Smooth muscle cell (in vitro differentiated cells): ENCODE results near the gene MYO16. TPM values are rescaled to one million over a fixed set of nuclear protein-coding genes. Genes with fewer than 3 reads are reported as not detected.

Experiments
- DNase-seq: peaks from one replicate; lab custom pipeline; 2025; ENCODE audit not compliant: unreplicated experiment; lab: John Stamatoyannopoulos, UW
- H2AFZ ChIP-seq: fragments of 200-600 bp; sonication (generic); 2 replicates; pipeline ENCODE4 v1.6.0; 2016; ENCODE audit warnings: antibody characterized with exemption, low read depth, mild to moderate bottlenecking
- H3F3A ChIP-seq: fragments of 200-600 bp; sonication (generic); 2 replicates; pipeline ENCODE4 v1.6.0; 2017; ENCODE audit warnings: antibody characterized with exemption, low read depth
- H3K27ac ChIP-seq: fragments of 200-600 bp; sonication (generic); 2 replicates; pipeline ENCODE4 v1.5.1; 2016; ENCODE audit warnings: low read depth, mild to moderate bottlenecking
- H3K27me3 ChIP-seq: fragments of 200-600 bp; sonication (generic); 2 replicates; pipeline ENCODE4 v1.6.1; 2016; ENCODE audit warnings: low read depth, mild to moderate bottlenecking
- H3K36me3 ChIP-seq: fragments of 200-600 bp; sonication (generic); 2 replicates; pipeline ENCODE4 v1.5.1; 2016; ENCODE audit warnings: low read depth
- H3K4me1 ChIP-seq: fragments of 200-600 bp; sonication (generic); 2 replicates; pipeline ENCODE4 v1.5.1; 2016; ENCODE audit warnings: low read depth
- H3K4me2 ChIP-seq: fragments of 200-600 bp; sonication (generic); 2 replicates; pipeline ENCODE4 v1.6.0; 2016; ENCODE audit warnings: mild to moderate bottlenecking
- H3K4me3 ChIP-seq: fragments of 200-600 bp; sonication (generic); 2 replicates; pipeline ENCODE4 v1.5.1; 2016; ENCODE audit warnings: mild to moderate bottlenecking
- H3K79me2 ChIP-seq: fragments of 200-600 bp; sonication (generic); 2 replicates; pipeline ENCODE4 v1.6.0; 2016; ENCODE audit warnings: low read depth, mild to moderate bottlenecking
- H3K9ac ChIP-seq: fragments of 200-600 bp; sonication (generic); 2 replicates; pipeline ENCODE4 v1.6.0; 2016; ENCODE audit warnings: low read depth
- H3K9me3 ChIP-seq: fragments of 200-600 bp; sonication (generic); replicated peaks from 2 replicates; pipeline ENCODE4 v1.5.1; 2016; ENCODE audit warnings: low read depth
- H4K20me1 ChIP-seq: fragments of 200-600 bp; sonication (generic); 2 replicates; pipeline ENCODE4 v1.6.0; 2016; ENCODE audit warnings: low read depth
- CTCF ChIP-seq: fragments of 200-600 bp; sonication (generic); IDR thresholded peaks from 2 replicates; pipeline ENCODE4 v1.5.1; 2017; ENCODE audit warnings: borderline replicate concordance, mild to moderate bottlenecking, antibody characterized with exemption; ENCODE audit not compliant: insufficient read depth, poor library complexity, severe bottlenecking
- WGBS: methylation state at CpG from one replicate; pipeline ENCODE4 v1.1.7; 2016; ENCODE audit warnings: low lambda C conversion rate; 5-methylcytosine and 5-hydroxymethylcytosine counted together
- polyA plus RNA-seq: library from polyadenylated mRNA; unstranded; fragments of >200 nt; fragmentation: Nextera tagmentation; extraction: Ambion mirVana; gene quantifications from 2 replicates; pipeline ENCODE4 v1.2.1, GENCODE V29; 2016
- total RNA-seq: library from RNA; depleted of rRNA; stranded (reverse); fragments of >200 nt; gene quantifications from 2 replicates; pipeline ENCODE4 v1.2.3, GENCODE V29; 2014

The MYO16 gene
- total and polyA plus RNA-seq, 2 experiments from 2014 or later, result not detected

GRCh38 chr13:108919036-108919907 lies 289.9 kb downstream of the MYO16 start:
- no peak for DNase-seq
- Histone ChIP-seq H3K79me2 (no peaks in the 10 kb centered on the region), H4K20me1 (no peaks in the 10 kb centered on the region), H2AFZ (no peak overlapping the region), H3K9ac (no peak overlapping the region), H3K27me3 (no peaks in the 10 kb centered on the region), H3K9me3 (no peaks in the 10 kb centered on the region), H3K4me1 (no peaks in the 10 kb centered on the region), H3F3A (no peaks in the 10 kb centered on the region), H3K36me3 (no peaks in the 10 kb centered on the region), H3K4me2 (no peak overlapping the region), H3K4me3 (no peak overlapping the region), H3K27ac (no peak overlapping the region)
- WGBS, result 84% methylated on average over 11 of the region's 11 CpGs
- no peak for TF ChIP-seq CTCF

DNA sequence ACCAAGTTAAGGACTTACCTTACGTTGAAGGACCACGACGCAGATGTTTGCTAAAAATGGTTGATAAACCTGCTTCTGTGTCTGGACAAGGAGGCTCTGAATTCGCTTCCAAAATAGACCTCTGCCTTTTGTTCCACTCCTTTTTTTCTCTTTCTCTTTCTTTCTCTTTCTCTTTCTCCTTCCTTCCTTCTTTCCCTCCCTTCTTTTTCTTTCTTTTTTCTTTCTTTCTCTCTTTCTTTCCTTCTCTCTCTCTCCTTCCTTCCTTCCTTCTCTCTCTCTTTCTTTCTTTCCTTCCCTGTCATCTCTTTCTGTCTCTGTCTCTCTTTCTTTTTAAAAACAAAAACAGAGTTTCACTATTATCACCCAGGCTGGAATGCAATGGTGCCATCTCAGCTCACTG lies 290.7 kb downstream of the MYO16 start:
- Histone ChIP-seq H3K27ac (no peak overlapping the region), H3K4me2 (no peak overlapping the region)
- WGBS, result 72% methylated on average over 4 of the region's 4 CpGs

DNA sequence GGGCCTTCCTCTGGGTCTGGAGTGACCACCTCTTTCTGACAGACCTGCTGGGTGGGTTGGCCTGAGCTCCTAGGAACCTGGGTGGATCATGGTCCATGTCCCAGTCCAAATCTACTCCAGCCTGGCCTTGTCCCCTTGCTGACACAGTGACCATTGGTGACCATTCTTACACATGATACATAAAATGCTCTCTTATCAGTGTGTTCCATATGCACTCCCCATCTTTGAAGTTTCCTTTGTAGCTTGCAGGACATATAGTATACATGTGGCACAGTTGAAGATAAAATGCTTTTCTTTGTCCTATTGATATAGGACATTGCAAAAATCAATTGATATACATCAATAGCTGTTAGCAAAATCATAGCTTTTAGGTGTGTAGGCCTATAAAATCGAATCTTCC lies 291.8 kb downstream of the MYO16 start:
- Histone ChIP-seq H3K27me3 (no peaks in the 10 kb centered on the region), H3K9me3 (no peaks in the 10 kb centered on the region), H3K4me3 (no peak overlapping the region), H3K27ac (no peak overlapping the region), H3K9ac (no peak overlapping the region), H3F3A (no peaks in the 10 kb centered on the region), H3K79me2 (no peaks in the 10 kb centered on the region), H4K20me1 (no peaks in the 10 kb centered on the region), H3K4me2 (no peak overlapping the region), H3K4me1 (no peaks in the 10 kb centered on the region), H3K36me3 (no peaks in the 10 kb centered on the region), H2AFZ (no peak overlapping the region)
- WGBS, result 64% methylated on average over 1 of the region's 1 CpG
- DNase-seq, result no peak
- no peak for TF ChIP-seq CTCF

More for the DNA sequence above, 290.7 kb downstream of the MYO16 start:
- Histone ChIP-seq H4K20me1 (no peaks in the 10 kb centered on the region), H3K79me2 (no peaks in the 10 kb centered on the region), H3K9me3 (no peaks in the 10 kb centered on the region), H3K36me3 (no peaks in the 10 kb centered on the region), H3K4me3 (no peak overlapping the region), H3K4me1 (no peaks in the 10 kb centered on the region), H2AFZ (no peak overlapping the region), H3K9ac (no peak overlapping the region), H3F3A (no peaks in the 10 kb centered on the region), H3K27me3 (no peaks in the 10 kb centered on the region)
- TF ChIP-seq CTCF, result no peak
- DNase-seq, result no peak

DNA sequence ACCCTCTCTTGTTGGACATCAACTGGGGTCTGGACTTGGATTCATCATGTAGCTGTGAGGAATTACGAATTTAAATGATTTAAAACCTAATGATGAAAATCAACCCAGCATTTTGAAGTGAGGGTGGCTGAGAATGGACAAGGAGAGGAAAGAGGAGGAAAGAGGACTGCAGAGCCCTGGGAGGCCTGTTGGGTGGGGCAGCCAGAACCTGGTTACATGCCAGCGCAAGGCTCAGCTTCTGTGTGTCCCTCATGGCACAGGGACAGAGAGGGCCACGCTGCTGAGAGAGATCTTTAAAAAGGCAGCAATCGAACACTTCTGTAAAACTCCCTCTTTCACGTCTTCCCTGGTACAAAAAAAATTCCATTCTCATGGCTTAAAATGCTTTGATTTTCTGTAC lies 292.7 kb downstream of the MYO16 start:
- no peaks in the 10 kb centered on the region for H3K79me2 ChIP-seq
- H3F3A ChIP-seq, result no peaks in the 10 kb centered on the region
- H3K27ac ChIP-seq, result no peak overlapping the region
- H3K4me1 ChIP-seq, result no peaks in the 10 kb centered on the region
- H4K20me1 ChIP-seq, result no peaks in the 10 kb centered on the region
- WGBS, result 95% methylated on average over 5 of the region's 5 CpGs
- TF ChIP-seq CTCF, result no peak
- H2AFZ ChIP-seq, result no peak overlapping the region
- no peak overlapping the region for H3K4me3 ChIP-seq
- H3K36me3 ChIP-seq, result no peaks in the 10 kb centered on the region
- no peaks in the 10 kb centered on the region for H3K9me3 ChIP-seq
- no peak for DNase-seq
- no peak overlapping the region for H3K9ac ChIP-seq
- H3K27me3 ChIP-seq, result no peaks in the 10 kb centered on the region
- H3K4me2 ChIP-seq, result no peak overlapping the region
